Dedifferentiated amniotic fluid mesenchymal stem cell (primary cell): ENCODE data around the gene CTSW.

Experiments
- DNase-seq: peaks from one replicate; pipeline ENCODE4 v3.0.0-alpha.2; 2016; ENCODE audit errors: extremely low spot score

CTSW gene

GRCh38 chr11:65928667-65929066, 49.0 kb downstream of the CTSW start:
- no peak for DNase-seq

- DNase-seq = no peak
Measured at GRCh38 chr11:65931773-65932557, 52.3 kb downstream of the CTSW start.

GRCh38 chr11:65932558-65932919, 52.9 kb downstream of the CTSW start:
- no peak for DNase-seq
